Cardiac muscle cell (in vitro differentiated cells and primary cell): ENCODE results near the gene GNA15. TPM values are rescaled to one million over a fixed set of nuclear protein-coding genes. Genes with fewer than 3 reads are reported as not detected.
"Not testable (repeated sequence)": the region's sequence is repeated elsewhere in the genome, so short reads cannot be mapped to it uniquely, and the experiment has no call there.

Experiments
- DNase-seq, 2 donors: peaks; one replicate each; pipeline versions ENCODE4 v3.0.0 to v3.0.0-alpha.2; 2010 to 2017; ENCODE audit warnings: low read depth in 1 of 2, low spot score in 1 of 2
- H3K27ac ChIP-seq: fragments of 200-600 bp; sonication (generic); 2 replicates; pipeline ENCODE4 v1.5.1; 2016
- H3K27me3 ChIP-seq: fragments of 200-600 bp; sonication (generic); 2 replicates; pipeline ENCODE4 v1.6.0; 2016; ENCODE audit warnings: control low read depth
- H3K36me3 ChIP-seq: fragments of 200-600 bp; sonication (generic); 2 replicates; pipeline ENCODE4 v1.5.1; 2016; ENCODE audit warnings: control low read depth
- H3K4me1 ChIP-seq: fragments of 200-600 bp; sonication (generic); 2 replicates; pipeline ENCODE4 v1.8.1; 2017; ENCODE audit warnings: low read depth, mild to moderate bottlenecking, mixed run types
- H3K4me3 ChIP-seq: fragments of 200-600 bp; sonication (generic); 2 replicates; pipeline ENCODE4 v1.5.1; 2016; ENCODE audit warnings: mild to moderate bottlenecking
- H3K9me3 ChIP-seq: fragments of 200-600 bp; sonication (generic); 2 replicates; pipeline ENCODE4 v1.5.1; 2017; ENCODE audit warnings: low read depth, mild to moderate bottlenecking, control low read depth
- CTCF ChIP-seq: IDR thresholded peaks from 2 replicates; pipeline ENCODE4 v1.5.1; 2012; ENCODE audit warnings: low read depth, mild to moderate bottlenecking, low read length
- polyA plus RNA-seq: library from polyadenylated mRNA; unstranded; fragments of >200 nt; fragmentation: Nextera tagmentation; extraction: Ambion mirVana; gene quantifications from 2 replicates; pipeline ENCODE4 v1.2.1, GENCODE V29; 2016
- total RNA-seq: library from RNA; depleted of rRNA; stranded (reverse); fragments of >200 nt; gene quantifications from 2 replicates; pipeline ENCODE4 v1.2.3, GENCODE V29; 2016

Gene GNA15
- total and polyA plus RNA-seq, 2 experiments from 2014 or later = 0.12 TPM; not detected in 1

DNA sequence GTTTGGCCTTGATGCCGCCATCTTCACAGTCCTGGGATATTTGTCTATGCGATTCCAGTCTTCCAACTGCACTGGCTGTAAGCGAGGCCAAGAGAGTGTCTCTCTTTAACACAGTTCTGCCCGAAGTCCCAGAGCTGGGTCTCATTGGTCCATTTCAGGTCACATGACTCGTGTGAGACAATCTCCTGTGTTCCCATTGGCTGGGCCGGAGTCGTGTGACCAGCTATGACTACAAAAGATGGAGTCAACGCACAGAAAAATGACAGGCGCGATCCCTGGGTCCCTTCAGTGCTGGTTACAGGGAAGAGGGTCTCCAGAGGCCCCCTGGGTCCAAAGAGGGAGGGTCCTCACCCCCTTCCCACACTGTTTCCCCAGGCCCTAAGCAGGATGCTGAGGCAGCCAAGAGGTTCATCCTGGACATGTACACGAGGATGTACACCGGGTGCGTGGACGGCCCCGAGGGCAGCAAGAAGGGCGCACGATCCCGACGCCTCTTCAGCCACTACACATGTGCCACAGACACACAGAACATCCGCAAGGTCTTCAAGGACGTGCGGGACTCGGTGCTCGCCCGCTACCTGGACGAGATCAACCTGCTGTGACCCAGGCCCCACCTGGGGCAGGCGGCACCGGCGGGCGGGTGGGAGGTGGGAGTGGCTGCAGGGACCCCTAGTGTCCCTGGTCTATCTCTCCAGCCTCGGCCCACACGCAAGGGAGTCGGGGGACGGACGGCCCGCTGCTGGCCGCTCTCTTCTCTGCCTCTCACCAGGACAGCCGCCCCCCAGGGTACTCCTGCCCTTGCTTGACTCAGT lies 26.8 kb downstream of the GNA15 start:
- Histone ChIP-seq H3K27ac (no peak overlapping the region), H3K9me3 (no peaks in the 10 kb centered on the region), H3K4me1 (no peaks in the 10 kb centered on the region), H3K4me3 (no peak overlapping the region), H3K27me3 (peaks cover 4% of the 10 kb centered on the region), H3K36me3 (no peaks in the 10 kb centered on the region)
- TF ChIP-seq CTCF = no peak
- DNase-seq = peak in 1 of 2 donors; percentile 22

DNA sequence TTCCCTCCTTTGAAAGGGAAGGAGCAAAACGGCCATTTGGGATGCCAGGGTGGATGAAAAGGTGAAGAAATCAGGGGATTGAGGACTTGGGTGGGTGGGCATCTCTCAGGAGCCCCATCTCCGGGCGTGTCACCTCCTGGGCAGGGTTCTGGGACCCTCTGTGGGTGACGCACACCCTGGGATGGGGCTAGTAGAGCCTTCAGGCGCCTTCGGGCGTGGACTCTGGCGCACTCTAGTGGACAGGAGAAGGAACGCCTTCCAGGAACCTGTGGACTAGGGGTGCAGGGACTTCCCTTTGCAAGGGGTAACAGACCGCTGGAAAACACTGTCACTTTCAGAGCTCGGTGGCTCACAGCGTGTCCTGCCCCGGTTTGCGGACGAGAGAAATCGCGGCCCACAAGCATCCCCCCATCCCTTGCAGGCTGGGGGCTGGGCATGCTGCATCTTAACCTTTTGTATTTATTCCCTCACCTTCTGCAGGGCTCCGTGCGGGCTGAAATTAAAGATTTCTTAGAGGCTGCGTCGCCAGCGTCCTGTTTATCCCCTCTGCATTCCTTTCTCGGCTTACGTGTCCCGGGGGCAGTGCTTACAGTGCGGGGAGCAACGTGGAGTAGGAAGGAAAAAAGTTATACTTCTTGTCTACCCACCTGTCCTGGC lies 27.5 kb downstream of the GNA15 start:
- peak; percentile 96 for TF ChIP-seq CTCF

GRCh38 chr19:3163943-3164342 lies 28.1 kb downstream of the GNA15 start:
- Histone ChIP-seq H3K9me3 (no peaks in the 10 kb centered on the region), H3K4me1 (no peaks in the 10 kb centered on the region), H3K27ac (no peak overlapping the region), H3K4me3 (no peak overlapping the region), H3K36me3 (no peaks in the 10 kb centered on the region), H3K27me3 (peaks cover 4% of the 10 kb centered on the region)
- DNase-seq = no peak
- TF ChIP-seq CTCF = no peak

More for the DNA sequence above, 27.5 kb downstream of the GNA15 start:
- DNase-seq = peak; percentile 68 to 82
- Histone ChIP-seq H3K27ac (no peak overlapping the region), H3K4me3 (no peak overlapping the region), H3K4me1 (no peaks in the 10 kb centered on the region), H3K27me3 (peaks cover 4% of the 10 kb centered on the region), H3K36me3 (no peaks in the 10 kb centered on the region), H3K9me3 (no peaks in the 10 kb centered on the region)

- Histone ChIP-seq H3K27me3 (peaks cover 4% of the 10 kb centered on the region), H3K4me3 (no peak overlapping the region), H3K4me1 (no peaks in the 10 kb centered on the region), H3K36me3 (no peaks in the 10 kb centered on the region), H3K27ac (no peak overlapping the region), H3K9me3 (no peaks in the 10 kb centered on the region)
- no peak for DNase-seq
- no peak for TF ChIP-seq CTCF
Observed at GRCh38 chr19:3167533-3168272, 31.9 kb downstream of the GNA15 start.

- Histone ChIP-seq H3K4me1 (no peaks in the 10 kb centered on the region), H3K36me3 (no peaks in the 10 kb centered on the region), H3K27me3 (no peaks in the 10 kb centered on the region), H3K4me3 (no peak overlapping the region), H3K27ac (no peak overlapping the region), H3K9me3 (no peaks in the 10 kb centered on the region)
- no peak for DNase-seq
- TF ChIP-seq CTCF = no peak
Observed at GRCh38 chr19:3171894-3172672, 36.2 kb downstream of the GNA15 start.

DNA sequence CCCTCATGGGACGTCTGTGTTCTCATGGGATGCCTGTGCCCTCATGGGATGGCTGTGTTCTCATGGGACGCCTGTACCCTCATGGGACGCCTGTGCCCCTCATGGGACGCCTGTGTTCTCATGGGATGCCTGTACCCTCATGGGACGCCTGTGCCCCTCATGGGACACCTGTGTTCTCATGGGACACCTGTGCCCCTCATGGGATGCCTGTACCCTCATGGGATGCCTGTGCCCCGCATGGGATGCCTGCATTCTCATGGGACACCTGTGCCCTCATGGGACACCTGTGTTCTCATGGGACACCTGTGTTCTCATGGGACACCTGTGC lies 36.8 kb downstream of the GNA15 start:
- not testable (repeated sequence) for H3K36me3 ChIP-seq, H3K4me3 ChIP-seq, H3K27me3 ChIP-seq, H3K9me3 ChIP-seq, H3K27ac ChIP-seq, H3K4me1 ChIP-seq, DNase-seq
